ENCODE data around the gene HECTD4.

Gene HECTD4

DNA sequence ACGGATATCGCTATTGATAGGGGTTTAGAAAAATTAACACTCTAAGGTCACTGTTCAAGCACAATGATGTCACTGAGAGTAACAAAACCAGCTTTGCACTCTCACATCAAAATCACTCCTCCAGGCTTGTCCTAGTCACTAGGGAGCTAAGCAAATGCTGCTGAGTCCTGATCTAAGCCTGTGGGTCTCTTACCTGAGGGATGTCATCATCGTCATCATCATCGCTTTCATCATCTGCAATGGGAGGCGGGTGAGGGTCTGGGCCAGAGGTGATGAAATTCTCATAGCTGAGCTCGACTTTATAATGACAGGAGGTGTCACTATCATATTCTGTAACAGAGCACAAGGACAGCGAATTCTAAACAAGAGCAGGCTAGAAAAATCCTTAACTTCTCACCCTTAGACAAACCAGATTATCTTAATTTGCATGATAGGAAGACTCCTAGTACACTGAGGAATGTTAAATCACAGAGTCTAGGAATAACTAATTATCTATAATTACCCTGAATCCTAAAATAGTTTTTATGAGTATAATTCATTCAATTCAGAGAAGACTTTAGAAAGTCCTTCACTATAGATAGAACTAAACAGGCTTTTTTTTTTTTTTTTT, 173.8 kb downstream of the HECTD4 start:
- no peak overlapping the region for H3K9ac ChIP-seq (ENCODE audit: low read depth, low read length)
- H3K36me3 ChIP-seq (ENCODE audit: control insufficient read depth, insufficient read depth, low read length), result peaks cover 62% of the 10 kb centered on the region
- H3K27ac ChIP-seq (ENCODE audit: low read depth, low read length), result no peak overlapping the region

GRCh38 chr12:112207397-112207924, 174.8 kb downstream of the HECTD4 start:
- no peak overlapping the region for H3K9ac ChIP-seq (ENCODE audit: low read depth, low read length)
- H3K27me3 ChIP-seq (ENCODE audit: control insufficient read depth, insufficient read depth, low read length), result no peaks in the 10 kb centered on the region
- no peak overlapping the region for H3K4me3 ChIP-seq (ENCODE audit: low read depth, low read length)
- no peaks in the 10 kb centered on the region for H3K4me1 ChIP-seq (ENCODE audit: control insufficient read depth, insufficient read depth, low read length)
- no peaks in the 10 kb centered on the region for H3K9me3 ChIP-seq (ENCODE audit: control insufficient read depth, insufficient read depth, low read length)
- no peak overlapping the region for H3K27ac ChIP-seq (ENCODE audit: low read depth, low read length)
- H3K36me3 ChIP-seq (ENCODE audit: control insufficient read depth, insufficient read depth, low read length), result peaks cover 67% of the 10 kb centered on the region

More for the DNA sequence above, 173.8 kb downstream of the HECTD4 start:
- Histone ChIP-seq H3K27me3 (ENCODE audit: control insufficient read depth, insufficient read depth, low read length) (no peaks in the 10 kb centered on the region), H3K4me1 (ENCODE audit: control insufficient read depth, insufficient read depth, low read length) (no peaks in the 10 kb centered on the region), H3K9me3 (ENCODE audit: control insufficient read depth, insufficient read depth, low read length) (no peaks in the 10 kb centered on the region), H3K4me3 (ENCODE audit: low read depth, low read length) (no peak overlapping the region)

DNA sequence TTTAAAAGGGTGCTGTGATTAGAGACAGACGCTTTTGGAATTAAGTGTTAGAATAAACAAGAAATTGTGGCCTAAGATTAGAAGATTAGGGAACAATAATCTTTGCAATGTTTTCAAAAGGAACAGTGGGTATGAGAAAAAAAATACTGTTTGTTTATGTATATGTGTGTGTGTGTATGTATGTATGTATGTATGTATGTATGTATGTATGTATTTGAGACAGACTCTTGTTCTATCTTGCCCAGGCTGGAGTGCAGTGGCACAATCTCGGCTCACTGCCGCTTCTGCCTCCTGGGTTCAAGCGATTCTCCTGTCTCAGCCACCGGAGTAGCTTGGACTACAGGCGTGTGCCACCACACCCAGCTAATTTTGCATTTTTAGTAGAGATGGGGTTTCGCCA, 175.3 kb downstream of the HECTD4 start:
- no peak overlapping the region for H3K27ac ChIP-seq (ENCODE audit: low read depth, low read length)
- H3K36me3 ChIP-seq (ENCODE audit: control insufficient read depth, insufficient read depth, low read length), result peaks cover 62% of the 10 kb centered on the region

DNA sequence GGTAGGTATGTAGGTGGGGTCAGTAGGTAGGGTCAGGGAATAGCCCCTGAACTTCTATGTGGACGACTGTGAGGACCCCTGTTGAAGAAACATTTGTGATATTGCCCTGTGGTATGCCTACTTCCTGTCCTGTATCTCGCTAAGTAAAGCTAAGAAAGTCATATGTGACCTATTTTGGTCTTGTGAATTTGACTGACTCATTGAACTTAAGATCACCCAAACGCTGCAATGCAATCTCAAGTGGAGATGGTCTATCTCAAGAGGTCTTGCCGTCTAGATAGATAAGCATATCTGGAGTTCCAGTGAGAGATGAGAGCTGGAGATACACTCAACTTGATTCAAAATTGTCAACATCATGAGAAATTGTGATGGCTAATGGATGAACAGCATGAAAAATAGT, 183.1 kb downstream of the HECTD4 start:
- Histone ChIP-seq H3K36me3 (ENCODE audit: control insufficient read depth, insufficient read depth, low read length) (peaks cover 51% of the 10 kb centered on the region), H3K27me3 (ENCODE audit: control insufficient read depth, insufficient read depth, low read length) (no peaks in the 10 kb centered on the region)

More for the DNA sequence above, 175.3 kb downstream of the HECTD4 start:
- H3K4me1 ChIP-seq (ENCODE audit: control insufficient read depth, insufficient read depth, low read length), result no peaks in the 10 kb centered on the region
- H3K27me3 ChIP-seq (ENCODE audit: control insufficient read depth, insufficient read depth, low read length), result no peaks in the 10 kb centered on the region
- H3K9me3 ChIP-seq (ENCODE audit: control insufficient read depth, insufficient read depth, low read length), result no peaks in the 10 kb centered on the region
- no peak overlapping the region for H3K9ac ChIP-seq (ENCODE audit: low read depth, low read length)
- no peak overlapping the region for H3K4me3 ChIP-seq (ENCODE audit: low read depth, low read length)

DNA sequence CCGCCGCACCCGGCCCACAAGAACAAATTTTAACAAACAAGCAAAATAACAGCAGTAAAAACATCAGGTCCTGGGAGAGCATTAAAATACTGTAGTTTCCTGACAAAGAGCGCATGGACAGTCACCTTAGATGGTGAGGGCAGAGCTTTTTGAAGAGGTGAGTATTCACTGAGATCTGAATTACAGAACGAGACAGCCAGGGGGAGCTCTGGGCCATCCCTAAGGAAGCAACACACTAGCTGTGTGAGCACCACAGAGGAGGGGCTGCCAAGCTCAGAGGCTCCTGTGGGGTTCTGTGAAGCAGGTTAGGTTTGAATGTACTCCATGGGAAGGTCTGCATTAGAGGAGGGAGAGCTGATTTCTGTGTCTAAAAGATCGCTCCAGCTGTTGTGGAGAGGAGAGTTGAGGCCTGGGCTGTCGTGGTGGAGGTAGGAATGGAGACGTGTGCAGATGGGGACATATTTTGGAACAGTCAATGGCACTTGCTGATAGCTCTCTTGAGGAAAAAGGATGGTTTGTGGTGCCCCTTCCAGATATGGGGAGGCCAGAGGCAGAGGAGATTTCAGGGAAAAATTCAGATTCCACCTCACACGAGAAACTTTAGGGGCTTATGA, 184.0 kb downstream of the HECTD4 start:
- Histone ChIP-seq H3K36me3 (ENCODE audit: control insufficient read depth, insufficient read depth, low read length) (peaks cover 54% of the 10 kb centered on the region), H3K4me3 (ENCODE audit: low read depth, low read length) (no peak overlapping the region), H3K9ac (ENCODE audit: low read depth, low read length) (no peak overlapping the region), H3K4me1 (ENCODE audit: control insufficient read depth, insufficient read depth, low read length) (no peaks in the 10 kb centered on the region), H3K27ac (ENCODE audit: low read depth, low read length) (no peak overlapping the region), H3K27me3 (ENCODE audit: control insufficient read depth, insufficient read depth, low read length) (no peaks in the 10 kb centered on the region), H3K9me3 (ENCODE audit: control insufficient read depth, insufficient read depth, low read length) (no peaks in the 10 kb centered on the region)

More for the DNA sequence above, 183.1 kb downstream of the HECTD4 start:
- H3K4me1 ChIP-seq (ENCODE audit: control insufficient read depth, insufficient read depth, low read length), result no peaks in the 10 kb centered on the region
- H3K27ac ChIP-seq (ENCODE audit: low read depth, low read length), result no peak overlapping the region
- no peaks in the 10 kb centered on the region for H3K9me3 ChIP-seq (ENCODE audit: control insufficient read depth, insufficient read depth, low read length)
- H3K4me3 ChIP-seq (ENCODE audit: low read depth, low read length), result no peak overlapping the region
- no peak overlapping the region for H3K9ac ChIP-seq (ENCODE audit: low read depth, low read length)

DNA sequence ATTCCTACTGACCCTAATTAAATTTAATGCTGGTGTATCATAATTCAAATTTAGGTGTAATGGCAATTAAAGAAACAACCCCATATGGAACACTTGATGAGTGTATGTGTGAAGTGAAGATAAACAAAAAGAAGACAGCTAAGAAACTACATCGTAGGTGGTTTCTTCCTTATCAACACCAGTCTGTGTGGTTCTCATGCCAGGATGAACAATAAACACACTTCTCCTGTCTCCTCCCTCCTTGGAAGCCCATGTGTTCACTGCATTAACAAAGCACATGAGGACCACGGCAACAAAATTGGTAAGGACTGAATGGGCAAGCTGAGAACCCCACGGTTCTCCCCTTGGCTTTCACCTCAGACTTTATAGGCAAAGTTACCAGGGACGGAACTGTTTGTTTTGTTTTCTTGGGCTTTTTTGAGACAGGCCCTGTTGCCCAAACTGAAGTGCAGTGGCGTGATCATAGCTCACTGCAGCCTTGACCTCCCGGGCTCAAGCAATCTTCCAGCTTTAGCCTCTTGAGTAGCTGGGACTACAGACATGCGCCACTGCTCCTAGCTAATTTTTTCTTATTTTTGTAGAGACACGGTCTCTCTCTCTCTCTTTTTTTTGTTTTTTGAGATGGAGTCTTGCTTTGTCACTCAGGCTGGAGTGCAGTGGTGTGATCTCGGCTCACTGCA, 185.9 kb downstream of the HECTD4 start:
- Histone ChIP-seq H3K9ac (ENCODE audit: low read depth, low read length) (no peak overlapping the region), H3K4me1 (ENCODE audit: control insufficient read depth, insufficient read depth, low read length) (no peaks in the 10 kb centered on the region), H3K36me3 (ENCODE audit: control insufficient read depth, insufficient read depth, low read length) (peaks cover 66% of the 10 kb centered on the region), H3K4me3 (ENCODE audit: low read depth, low read length) (no peak overlapping the region), H3K27me3 (ENCODE audit: control insufficient read depth, insufficient read depth, low read length) (no peaks in the 10 kb centered on the region), H3K27ac (ENCODE audit: low read depth, low read length) (no peak overlapping the region), H3K9me3 (ENCODE audit: control insufficient read depth, insufficient read depth, low read length) (no peaks in the 10 kb centered on the region)

GRCh38 chr12:112194601-112195247, 187.5 kb downstream of the HECTD4 start:
- H3K4me1 ChIP-seq (ENCODE audit: control insufficient read depth, insufficient read depth, low read length), result no peaks in the 10 kb centered on the region
- no peak overlapping the region for H3K9ac ChIP-seq (ENCODE audit: low read depth, low read length)
- H3K36me3 ChIP-seq (ENCODE audit: control insufficient read depth, insufficient read depth, low read length), result peaks cover 65% of the 10 kb centered on the region
- H3K9me3 ChIP-seq (ENCODE audit: control insufficient read depth, insufficient read depth, low read length), result no peaks in the 10 kb centered on the region
- no peaks in the 10 kb centered on the region for H3K27me3 ChIP-seq (ENCODE audit: control insufficient read depth, insufficient read depth, low read length)
- no peak overlapping the region for H3K27ac ChIP-seq (ENCODE audit: low read depth, low read length)
- no peak overlapping the region for H3K4me3 ChIP-seq (ENCODE audit: low read depth, low read length)

- H3K36me3 ChIP-seq (ENCODE audit: control insufficient read depth, insufficient read depth, low read length), result peaks cover 60% of the 10 kb centered on the region
- no peak overlapping the region for H3K4me3 ChIP-seq (ENCODE audit: low read depth, low read length)
- H3K4me1 ChIP-seq (ENCODE audit: control insufficient read depth, insufficient read depth, low read length), result no peaks in the 10 kb centered on the region
- H3K9me3 ChIP-seq (ENCODE audit: control insufficient read depth, insufficient read depth, low read length), result no peaks in the 10 kb centered on the region
- H3K27ac ChIP-seq (ENCODE audit: low read depth, low read length), result no peak overlapping the region
- no peaks in the 10 kb centered on the region for H3K27me3 ChIP-seq (ENCODE audit: control insufficient read depth, insufficient read depth, low read length)
- no peak overlapping the region for H3K9ac ChIP-seq (ENCODE audit: low read depth, low read length)
These were observed 189.8 kb downstream of the HECTD4 start for GRCh38 chr12:112192475-112192874.

DNA sequence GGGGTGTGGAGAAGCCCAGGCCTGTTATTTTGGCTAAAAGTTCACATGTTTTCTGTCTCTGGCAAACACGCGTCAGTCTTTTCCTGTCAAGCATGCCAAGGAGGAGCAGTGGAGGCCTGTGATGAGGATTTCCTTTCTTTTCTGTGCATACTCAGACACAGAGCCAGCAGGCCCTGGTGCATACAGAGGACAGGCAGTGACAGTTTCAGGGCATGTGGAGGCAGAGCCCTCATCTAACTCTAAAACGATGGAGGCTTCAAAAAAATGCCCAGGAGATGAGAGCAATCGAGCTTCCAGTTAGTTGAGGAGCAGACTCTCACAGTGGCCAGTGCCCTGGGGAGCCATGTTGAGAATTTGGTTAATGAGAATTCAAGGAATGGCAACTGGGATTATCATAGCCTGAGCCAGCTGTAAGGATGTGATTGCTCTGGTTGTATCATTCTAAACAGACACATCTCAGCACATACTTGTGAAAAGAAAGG, 190.3 kb downstream of the HECTD4 start:
- no peak overlapping the region for H3K27ac ChIP-seq (ENCODE audit: low read depth, low read length)
- no peaks in the 10 kb centered on the region for H3K27me3 ChIP-seq (ENCODE audit: control insufficient read depth, insufficient read depth, low read length)
- H3K9ac ChIP-seq (ENCODE audit: low read depth, low read length), result no peak overlapping the region
- no peaks in the 10 kb centered on the region for H3K4me1 ChIP-seq (ENCODE audit: control insufficient read depth, insufficient read depth, low read length)
- peaks cover 63% of the 10 kb centered on the region for H3K36me3 ChIP-seq (ENCODE audit: control insufficient read depth, insufficient read depth, low read length)
- H3K4me3 ChIP-seq (ENCODE audit: low read depth, low read length), result no peak overlapping the region
- no peaks in the 10 kb centered on the region for H3K9me3 ChIP-seq (ENCODE audit: control insufficient read depth, insufficient read depth, low read length)

DNA sequence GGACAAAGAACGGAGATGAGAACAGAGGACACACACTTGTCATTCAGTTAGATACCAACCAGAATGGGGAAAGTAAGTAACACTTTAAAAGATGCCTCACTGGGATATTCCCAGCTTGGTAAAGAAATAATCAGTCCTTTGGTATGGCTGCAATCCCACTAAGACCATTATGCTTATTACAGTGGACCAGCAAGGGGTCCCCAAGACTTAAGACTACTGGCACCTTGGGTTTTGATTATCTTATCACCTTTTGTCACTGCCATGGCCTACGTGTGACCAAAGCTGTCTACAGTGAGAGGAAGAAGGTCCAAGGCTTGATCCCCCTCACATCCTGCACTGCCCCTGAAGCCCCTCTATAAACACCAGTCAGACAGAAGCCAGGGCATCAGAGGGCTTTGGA, 191.0 kb downstream of the HECTD4 start:
- H3K4me1 ChIP-seq (ENCODE audit: control insufficient read depth, insufficient read depth, low read length), result no peaks in the 10 kb centered on the region
- no peak overlapping the region for H3K27ac ChIP-seq (ENCODE audit: low read depth, low read length)
- no peaks in the 10 kb centered on the region for H3K9me3 ChIP-seq (ENCODE audit: control insufficient read depth, insufficient read depth, low read length)
- H3K9ac ChIP-seq (ENCODE audit: low read depth, low read length), result no peak overlapping the region
- no peaks in the 10 kb centered on the region for H3K27me3 ChIP-seq (ENCODE audit: control insufficient read depth, insufficient read depth, low read length)
- no peak overlapping the region for H3K4me3 ChIP-seq (ENCODE audit: low read depth, low read length)
- peaks cover 63% of the 10 kb centered on the region for H3K36me3 ChIP-seq (ENCODE audit: control insufficient read depth, insufficient read depth, low read length)
